22Rv1 (cell line): ENCODE results near the gene SLC4A2.

Experiments
- ZFX ChIP-seq: fragments of 450-650 bp; IDR thresholded peaks from 2 replicates; pipeline ENCODE4 v1.6.1; 2017; ENCODE audit warnings: antibody characterized with exemption, borderline replicate concordance
- TF ChIP-seq, protein P1 (sequence below): fragments of 450-650 bp; IDR thresholded peaks from 2 replicates; pipeline ENCODE4 v1.5.1; 2017; ENCODE audit warnings: mild to moderate bottlenecking

DNA sequence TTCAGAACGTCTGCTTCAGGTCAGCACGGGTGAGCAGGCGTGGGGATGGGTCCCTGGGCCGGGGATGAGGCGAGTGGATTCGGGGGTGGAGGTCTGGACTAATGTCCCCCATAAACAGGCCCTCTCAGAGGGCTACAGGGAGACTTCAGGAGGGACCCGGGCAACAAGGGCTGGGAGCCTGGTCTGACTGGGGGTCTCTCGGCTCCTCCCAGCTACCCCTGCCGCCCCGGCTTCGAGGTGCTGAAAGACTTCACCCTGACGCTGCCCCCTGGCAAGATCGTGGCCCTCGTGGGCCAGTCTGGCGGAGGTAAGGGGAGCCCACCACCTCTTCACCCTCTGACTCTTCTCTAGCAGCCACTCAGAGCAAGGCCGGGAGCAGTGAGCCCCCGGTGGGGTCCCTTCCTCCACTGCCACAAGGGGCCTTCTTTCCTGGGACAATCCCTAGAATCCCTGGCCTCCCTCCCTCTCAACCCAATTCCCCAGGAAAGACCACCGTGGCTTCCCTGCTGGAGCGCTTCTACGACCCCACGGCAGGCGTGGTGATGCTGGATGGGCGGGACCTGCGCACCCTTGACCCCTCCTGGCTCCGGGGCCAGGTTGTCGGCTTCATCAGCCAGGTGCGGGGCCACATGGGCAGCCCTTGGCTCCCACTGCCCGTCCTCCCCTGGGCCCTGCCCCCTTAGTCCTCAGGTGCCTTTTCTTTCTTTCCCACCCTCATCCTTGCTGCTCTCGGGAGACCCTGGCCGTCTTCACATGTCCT lies 18.6 kb upstream of the SLC4A2 start:
- TF ChIP-seq, protein P1, sequence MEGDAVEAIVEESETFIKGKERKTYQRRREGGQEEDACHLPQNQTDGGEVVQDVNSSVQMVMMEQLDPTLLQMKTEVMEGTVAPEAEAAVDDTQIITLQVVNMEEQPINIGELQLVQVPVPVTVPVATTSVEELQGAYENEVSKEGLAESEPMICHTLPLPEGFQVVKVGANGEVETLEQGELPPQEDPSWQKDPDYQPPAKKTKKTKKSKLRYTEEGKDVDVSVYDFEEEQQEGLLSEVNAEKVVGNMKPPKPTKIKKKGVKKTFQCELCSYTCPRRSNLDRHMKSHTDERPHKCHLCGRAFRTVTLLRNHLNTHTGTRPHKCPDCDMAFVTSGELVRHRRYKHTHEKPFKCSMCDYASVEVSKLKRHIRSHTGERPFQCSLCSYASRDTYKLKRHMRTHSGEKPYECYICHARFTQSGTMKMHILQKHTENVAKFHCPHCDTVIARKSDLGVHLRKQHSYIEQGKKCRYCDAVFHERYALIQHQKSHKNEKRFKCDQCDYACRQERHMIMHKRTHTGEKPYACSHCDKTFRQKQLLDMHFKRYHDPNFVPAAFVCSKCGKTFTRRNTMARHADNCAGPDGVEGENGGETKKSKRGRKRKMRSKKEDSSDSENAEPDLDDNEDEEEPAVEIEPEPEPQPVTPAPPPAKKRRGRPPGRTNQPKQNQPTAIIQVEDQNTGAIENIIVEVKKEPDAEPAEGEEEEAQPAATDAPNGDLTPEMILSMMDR = no peak
- no peak for TF ChIP-seq ZFX
